ACC112 (cell line): ENCODE data around the gene STK26.
A peak's percentile ranks its signal among the peaks of the same experiment; 100 is the strongest.

Experiments
- H2AFZ ChIP-seq: fragments of 200-600 bp; sonication (generic); one replicate; pipeline ENCODE4 v1.6.0; 2017; ENCODE audit warnings: antibody characterized with exemption, low read length; ENCODE audit not compliant: unreplicated experiment
- H3K27ac ChIP-seq: fragments of 200-600 bp; sonication (generic); 2 replicates; pipeline ENCODE4 v1.5.1; 2014; ENCODE audit warnings: low read depth, mild to moderate bottlenecking, antibody characterized with exemption, low read length, moderate library complexity
- H3K27me3 ChIP-seq: fragments of 200-600 bp; sonication (generic); 2 replicates; pipeline ENCODE4 v1.6.1; 2014; ENCODE audit warnings: mild to moderate bottlenecking, antibody characterized with exemption, low read length, moderate library complexity, mixed read lengths; ENCODE audit not compliant: insufficient read depth
- H3K36me3 ChIP-seq: fragments of 200-600 bp; sonication (generic); 2 replicates; pipeline ENCODE4 v1.6.1; 2016; ENCODE audit warnings: mild to moderate bottlenecking, antibody characterized with exemption, low read length, moderate library complexity, mixed read lengths; ENCODE audit not compliant: insufficient read depth
- H3K4me1 ChIP-seq: fragments of 200-600 bp; sonication (generic); one replicate; pipeline ENCODE4 v1.6.1; 2016; ENCODE audit warnings: low read length, mixed read lengths; ENCODE audit not compliant: insufficient read depth, unreplicated experiment, control insufficient read depth
- H3K4me3 ChIP-seq: fragments of 200-600 bp; sonication (generic); 2 replicates; pipeline ENCODE4 v1.5.1; 2014; ENCODE audit warnings: mild to moderate bottlenecking, low read depth, low read length
- H3K79me2 ChIP-seq: fragments of 200-600 bp; sonication (generic); one replicate; pipeline ENCODE4 v1.6.0; 2016; ENCODE audit warnings: low read length; ENCODE audit not compliant: control insufficient read depth, unreplicated experiment, insufficient read depth

The STK26 gene

DNA sequence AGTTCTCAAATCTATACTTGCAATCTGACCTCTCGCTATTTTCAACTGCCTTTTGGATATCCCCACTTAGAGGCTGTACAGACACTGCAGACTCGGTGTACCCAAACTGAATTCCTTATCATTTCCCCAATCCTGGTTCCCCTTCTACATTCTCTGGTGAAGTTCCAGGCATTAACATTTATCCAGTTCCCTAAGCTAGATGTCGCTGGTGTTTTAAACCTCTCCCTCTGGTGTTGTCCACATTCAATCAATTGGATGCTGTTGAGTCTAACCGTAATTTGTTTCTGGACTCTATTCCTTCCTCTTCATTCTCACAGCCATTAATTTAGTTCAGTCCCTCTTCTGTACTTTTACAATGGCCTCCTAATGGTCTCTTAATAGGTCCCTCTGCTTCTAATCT lies 7.2 kb upstream of the STK26 start:
- Histone ChIP-seq H3K4me1 (no peaks in the 10 kb centered on the region), H3K27ac (no peak overlapping the region)

DNA sequence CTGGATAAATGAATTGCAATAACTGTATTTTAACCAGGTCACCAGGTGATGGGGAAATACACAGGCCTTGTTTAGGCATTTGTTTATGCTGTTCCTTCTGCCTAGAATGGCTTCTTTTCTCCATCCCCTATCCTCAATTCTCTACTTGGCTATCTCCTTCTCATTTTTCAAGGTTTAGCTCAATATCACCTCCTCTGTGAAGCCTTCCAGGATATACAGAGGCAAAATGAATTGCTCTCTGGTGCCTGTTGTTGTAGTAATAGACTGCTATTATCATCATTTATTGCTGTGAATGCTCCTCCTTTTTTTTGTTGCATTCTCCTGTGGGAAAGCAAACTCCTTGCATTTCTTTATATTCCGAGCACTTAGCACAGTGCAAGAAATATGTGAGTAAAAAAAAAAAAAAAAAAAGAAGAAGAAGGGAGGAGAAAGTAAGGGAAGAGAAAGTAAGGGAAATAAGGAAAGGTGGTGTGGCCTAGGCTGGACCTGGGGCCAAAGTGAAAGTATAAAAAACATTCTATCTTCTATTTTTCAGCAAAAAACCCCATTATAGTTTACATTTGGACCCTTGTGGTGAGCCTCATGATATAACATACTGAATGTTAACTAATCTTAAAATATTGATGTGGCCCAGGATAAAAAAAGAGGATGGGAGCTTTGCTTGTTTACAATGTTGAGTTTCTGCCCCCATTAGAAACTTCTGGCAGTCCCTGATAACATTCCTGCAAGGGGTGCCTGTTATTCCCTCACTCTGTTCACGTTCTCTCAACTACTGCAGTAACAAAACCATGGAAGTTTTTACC lies 6.3 kb upstream of the STK26 start:
- Histone ChIP-seq H2AFZ (no peak overlapping the region), H3K36me3 (no peaks in the 10 kb centered on the region), H3K27me3 (no peaks in the 10 kb centered on the region), H3K79me2 (no peaks in the 10 kb centered on the region), H3K27ac (no peak overlapping the region), H3K4me1 (no peaks in the 10 kb centered on the region), H3K4me3 (no peak overlapping the region)

More for the DNA sequence above, 7.2 kb upstream of the STK26 start:
- no peaks in the 10 kb centered on the region for H3K36me3 ChIP-seq
- H3K27me3 ChIP-seq: no peaks in the 10 kb centered on the region
- no peaks in the 10 kb centered on the region for H3K79me2 ChIP-seq
- H3K4me3 ChIP-seq: no peak overlapping the region
- H2AFZ ChIP-seq: no peak overlapping the region

DNA sequence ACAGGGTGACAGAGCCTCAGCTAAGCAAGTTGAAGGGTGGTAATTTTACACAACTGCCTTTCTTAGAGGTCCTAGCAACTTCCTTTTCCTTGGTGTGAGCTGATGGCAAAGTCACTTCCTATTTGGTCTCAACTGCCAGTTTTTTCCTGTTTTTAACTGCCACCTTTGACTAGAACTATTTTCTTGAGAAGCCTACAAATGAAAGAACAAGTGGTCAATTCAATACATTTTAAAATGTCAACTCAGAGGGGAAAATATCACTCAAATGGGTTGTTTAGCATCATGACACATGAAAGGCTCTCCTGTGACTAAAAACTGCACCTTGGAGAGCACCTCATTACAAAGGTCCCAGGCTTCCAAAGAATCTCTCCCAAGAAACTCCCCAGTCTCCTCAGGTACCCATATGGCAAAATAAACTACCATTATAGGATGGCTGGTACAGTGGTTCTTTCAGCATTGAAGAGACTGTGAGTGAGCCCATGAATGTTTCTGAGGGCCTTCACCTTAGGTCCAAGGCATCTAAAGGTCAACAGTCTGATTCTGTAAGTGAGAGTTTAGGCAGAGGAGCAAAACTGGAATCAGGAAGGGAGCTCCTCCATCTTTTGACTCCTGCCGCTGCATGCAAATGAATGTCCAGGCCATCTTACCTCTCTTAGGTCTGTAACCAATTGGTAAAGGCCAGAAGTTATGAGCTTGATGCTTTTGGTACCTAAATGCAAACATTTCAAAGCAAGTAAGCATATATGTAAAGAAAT lies 5.5 kb upstream of the STK26 start:
- no peaks in the 10 kb centered on the region for H3K4me1 ChIP-seq
- no peak overlapping the region for H3K4me3 ChIP-seq
- no peak overlapping the region for H2AFZ ChIP-seq

DNA sequence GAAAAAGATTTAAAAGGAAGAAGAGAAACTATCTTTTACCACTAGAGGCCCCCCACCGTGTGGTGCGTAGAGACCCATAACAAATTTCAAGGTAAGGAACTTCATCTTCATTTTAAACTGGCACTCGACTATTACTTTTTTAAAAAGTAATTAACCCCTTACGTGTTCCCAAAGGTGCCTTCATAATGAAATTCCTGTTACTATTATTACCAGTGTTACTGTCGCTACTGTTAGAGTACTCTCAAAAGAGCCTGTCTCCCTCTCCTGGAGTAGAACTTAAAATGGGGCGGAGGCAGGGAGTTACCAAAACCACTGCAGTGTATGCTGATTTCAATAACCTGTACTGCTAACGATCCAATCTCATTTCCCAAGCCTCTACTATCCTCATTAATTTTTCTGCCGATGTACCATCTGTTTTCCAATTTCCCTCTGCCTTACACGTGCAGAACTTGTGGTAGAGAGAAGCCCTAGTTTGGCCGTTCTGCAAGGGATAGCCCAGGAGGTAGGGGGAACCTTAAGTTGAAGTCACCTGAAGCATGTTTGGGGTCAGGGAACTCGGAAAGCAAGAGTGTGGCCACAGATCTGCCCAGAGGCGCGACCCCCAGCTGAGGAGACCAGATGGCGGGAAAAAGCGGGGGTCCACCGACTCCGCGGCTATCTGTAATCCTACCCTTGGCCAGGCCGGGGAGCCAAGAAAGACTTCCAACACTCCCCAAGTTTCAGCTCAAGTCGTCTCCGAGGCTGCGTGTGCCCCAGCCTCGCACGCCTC lies 720 bp upstream of the STK26 start:
- Histone ChIP-seq H3K4me1 (peaks cover 3% of the 10 kb centered on the region), H2AFZ (peak overlapping the region; percentile 97), H3K27me3 (no peaks in the 10 kb centered on the region), H3K36me3 (no peaks in the 10 kb centered on the region), H3K79me2 (peaks cover 10% of the 10 kb centered on the region), H3K4me3 (peak overlapping the region; percentile 96), H3K27ac (no peak overlapping the region)

More for the DNA sequence above, 5.5 kb upstream of the STK26 start:
- Histone ChIP-seq H3K27ac (no peak overlapping the region), H3K27me3 (no peaks in the 10 kb centered on the region), H3K79me2 (no peaks in the 10 kb centered on the region), H3K36me3 (no peaks in the 10 kb centered on the region)

DNA sequence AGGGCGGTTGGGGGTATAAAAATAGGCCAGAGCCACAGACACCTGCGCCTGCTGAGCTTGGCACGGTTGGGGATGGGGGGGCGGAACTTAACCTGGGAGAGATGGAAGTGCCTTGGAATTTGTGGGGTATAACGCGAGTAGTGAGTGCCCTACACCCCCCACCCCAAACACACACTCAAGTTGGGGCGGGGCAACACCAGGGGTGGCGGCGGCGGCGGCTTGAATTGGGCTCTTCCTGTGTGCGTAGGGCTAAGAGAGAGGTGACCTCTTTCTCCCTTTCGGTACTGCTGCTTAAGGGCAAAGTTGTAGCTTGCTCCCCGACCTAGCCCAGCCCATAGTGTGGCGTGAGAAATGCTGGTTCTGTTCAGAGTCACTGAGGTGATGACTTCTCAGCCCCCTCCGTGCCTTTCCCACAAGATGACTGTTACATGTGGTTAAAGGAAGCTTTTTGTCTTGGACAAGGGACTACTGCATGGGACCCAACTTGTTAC lies 839 bp downstream of the STK26 start:
- Histone ChIP-seq H3K27me3 (no peaks in the 10 kb centered on the region), H2AFZ (peak overlapping the region; percentile 68), H3K27ac (no peak overlapping the region), H3K36me3 (no peaks in the 10 kb centered on the region), H3K4me3 (peak overlapping the region; percentile 96), H3K4me1 (peaks cover 3% of the 10 kb centered on the region), H3K79me2 (peaks cover 10% of the 10 kb centered on the region)

DNA sequence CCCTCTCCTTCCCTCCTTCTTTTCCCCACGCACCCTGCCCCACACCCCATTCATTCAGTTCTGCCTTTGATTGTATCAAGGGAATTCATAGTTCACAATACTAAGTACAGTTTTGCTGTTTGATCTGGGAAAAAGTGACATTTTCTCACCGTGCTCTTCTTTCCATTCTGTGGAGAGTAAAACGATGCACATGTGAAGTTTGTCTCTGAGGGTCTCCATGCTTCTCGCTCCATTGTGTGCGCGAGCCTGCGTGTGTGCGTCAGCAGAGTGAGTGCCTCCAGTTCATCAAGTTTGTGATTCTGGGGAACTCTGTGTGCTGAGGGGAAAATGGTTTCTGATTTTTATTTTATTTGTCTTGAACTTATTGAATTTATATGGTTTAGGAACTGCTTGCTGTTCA lies 1.9 kb downstream of the STK26 start:
- no peaks in the 10 kb centered on the region for H3K36me3 ChIP-seq
- H3K4me1 ChIP-seq: peaks cover 3% of the 10 kb centered on the region
- H3K4me3 ChIP-seq: no peak overlapping the region
- no peak overlapping the region for H2AFZ ChIP-seq
- no peaks in the 10 kb centered on the region for H3K27me3 ChIP-seq
- H3K79me2 ChIP-seq: peaks cover 10% of the 10 kb centered on the region
- H3K27ac ChIP-seq: no peak overlapping the region

DNA sequence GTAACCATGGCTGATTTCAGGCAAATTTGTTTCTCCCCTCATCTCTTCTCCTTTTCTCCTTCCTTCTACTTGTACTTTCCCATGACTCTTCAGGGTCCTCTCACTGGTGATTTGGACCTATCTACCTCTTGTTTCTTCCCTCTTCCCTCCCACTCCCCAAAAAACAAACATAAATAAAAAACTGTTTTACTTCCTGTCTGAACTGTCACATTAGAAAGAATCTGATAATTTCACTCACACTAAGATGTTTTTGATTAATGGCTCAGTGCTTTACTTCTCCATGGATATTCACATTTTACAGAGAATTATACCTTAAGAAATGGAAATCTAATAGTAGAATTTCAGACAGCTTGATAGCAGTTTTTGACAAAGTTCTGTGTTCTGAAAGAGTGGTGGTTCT lies 7.2 kb downstream of the STK26 start:
- H3K36me3 ChIP-seq: no peaks in the 10 kb centered on the region
- no peaks in the 10 kb centered on the region for H3K27me3 ChIP-seq
- no peaks in the 10 kb centered on the region for H3K79me2 ChIP-seq
- no peak overlapping the region for H2AFZ ChIP-seq
- H3K27ac ChIP-seq: no peak overlapping the region
- no peaks in the 10 kb centered on the region for H3K4me1 ChIP-seq
- H3K4me3 ChIP-seq: no peak overlapping the region

DNA sequence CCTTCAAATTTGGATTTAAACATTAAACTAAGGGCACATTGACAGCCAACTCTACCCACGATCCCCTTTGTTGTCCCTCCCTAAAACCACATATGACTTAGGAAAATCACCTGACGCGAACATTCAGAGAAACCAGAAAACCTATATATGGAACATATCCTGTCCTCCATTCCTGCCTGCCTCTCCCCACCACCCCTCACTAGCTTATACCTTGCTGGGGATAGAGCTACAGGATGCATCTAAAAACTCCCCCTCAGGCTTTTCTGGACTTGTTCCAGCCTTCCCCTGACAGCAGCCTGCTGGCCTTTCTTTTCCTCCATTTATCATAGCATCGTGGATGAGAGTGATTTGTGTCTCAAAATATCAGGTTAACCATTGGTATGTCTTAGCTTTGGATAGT lies 8.8 kb downstream of the STK26 start:
- Histone ChIP-seq H3K27ac (no peak overlapping the region), H3K27me3 (no peaks in the 10 kb centered on the region), H3K4me1 (peaks cover 4% of the 10 kb centered on the region), H3K36me3 (no peaks in the 10 kb centered on the region), H3K4me3 (no peak overlapping the region), H2AFZ (no peak overlapping the region), H3K79me2 (no peaks in the 10 kb centered on the region)

DNA sequence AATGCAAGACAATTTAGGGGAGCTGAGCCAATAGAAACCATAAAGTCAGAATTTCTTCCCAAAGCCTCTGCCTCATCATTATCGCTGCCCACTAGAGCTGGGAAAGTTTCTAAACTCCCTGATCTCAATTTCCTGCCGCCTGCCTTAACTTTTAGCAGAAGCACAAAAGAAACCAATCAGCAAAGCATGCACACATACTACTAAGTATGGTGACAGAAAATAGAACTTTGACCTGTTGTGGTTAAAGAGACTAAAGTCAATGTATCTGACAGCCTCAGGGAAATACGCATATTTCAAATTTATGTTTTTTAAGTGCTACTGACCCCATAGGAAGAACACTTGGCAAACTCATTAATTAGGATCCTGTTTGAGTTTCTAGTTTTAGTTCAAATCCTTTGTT lies 10.1 kb downstream of the STK26 start:
- peaks cover 4% of the 10 kb centered on the region for H3K4me1 ChIP-seq
- no peaks in the 10 kb centered on the region for H3K79me2 ChIP-seq
- no peak overlapping the region for H2AFZ ChIP-seq
- H3K27me3 ChIP-seq: no peaks in the 10 kb centered on the region
- no peaks in the 10 kb centered on the region for H3K36me3 ChIP-seq
- no peak overlapping the region for H3K4me3 ChIP-seq
- no peak overlapping the region for H3K27ac ChIP-seq

DNA sequence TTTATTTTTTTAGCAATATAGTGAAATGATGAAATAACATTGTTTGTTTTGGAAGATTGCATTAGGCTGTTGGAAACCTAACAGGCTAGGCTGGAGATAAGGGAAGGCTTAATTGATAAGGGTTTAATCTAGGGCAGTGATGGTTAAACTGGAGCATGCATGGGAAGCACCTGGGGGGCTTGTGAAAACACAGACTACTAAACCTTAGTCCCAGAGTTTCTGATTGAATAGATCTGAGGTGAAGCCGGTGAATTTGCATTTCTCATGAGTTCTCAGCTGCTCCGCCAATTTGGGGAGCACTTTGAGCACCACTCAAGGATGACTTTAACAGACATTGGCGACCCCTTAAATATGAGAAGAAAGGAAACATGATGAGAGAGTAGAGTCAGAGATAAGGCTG lies 11.5 kb downstream of the STK26 start:
- Histone ChIP-seq H3K79me2 (peaks cover 2% of the 10 kb centered on the region), H2AFZ (no peak overlapping the region), H3K27me3 (no peaks in the 10 kb centered on the region), H3K27ac (no peak overlapping the region), H3K4me1 (peaks cover 4% of the 10 kb centered on the region), H3K4me3 (no peak overlapping the region), H3K36me3 (no peaks in the 10 kb centered on the region)
